ENCODE results near the gene KLHL22.

The KLHL22 gene

GRCh38 chr22:20438678-20439492 is 56.7 kb downstream of the KLHL22 start:
- peak; percentile 34 for DNase-seq (ENCODE audit: low spot score)
- no peak for TF ChIP-seq CTCF (IDR thresholded peaks at IDR 0.05; ENCODE audit: extremely low read depth, insufficient read depth, missing control alignments)
- in situ Hi-C loops (cut with MboI; ENCODE audit: low pct_unique_long_range_greater_than_20kb, low sequenced_read_pairs, unreplicated experiment) = no loop called here

GRCh38 chr22:20438427-20438677 is 57.2 kb downstream of the KLHL22 start:
- DNase-seq (ENCODE audit: low spot score) = no peak
- TF ChIP-seq CTCF (IDR thresholded peaks at IDR 0.05; ENCODE audit: extremely low read depth, insufficient read depth, missing control alignments) = no peak
- in situ Hi-C loops (cut with MboI; ENCODE audit: low pct_unique_long_range_greater_than_20kb, low sequenced_read_pairs, unreplicated experiment) = no loop called here

GRCh38 chr22:20437613-20438426 is 57.8 kb downstream of the KLHL22 start, which contains the start of gene SCARF2:
Gene SCARF2, minus strand, starts transcription at chr22:20437825. Its CDS starts 71 bp downstream, at chr22:20437754.
- TF ChIP-seq CTCF (IDR thresholded peaks at IDR 0.05; ENCODE audit: extremely low read depth, insufficient read depth, missing control alignments) = no peak
- in situ Hi-C loops (cut with MboI; ENCODE audit: low pct_unique_long_range_greater_than_20kb, low sequenced_read_pairs, unreplicated experiment) = no loop called here
- DNase-seq (ENCODE audit: low spot score) = peak; percentile 61

- no peak for TF ChIP-seq CTCF (IDR thresholded peaks at IDR 0.05; ENCODE audit: extremely low read depth, insufficient read depth, missing control alignments)
- in situ Hi-C loops (cut with MboI; ENCODE audit: low pct_unique_long_range_greater_than_20kb, low sequenced_read_pairs, unreplicated experiment) = no loop called here
- peak; percentile 54 for DNase-seq (ENCODE audit: low spot score)
Measured at GRCh38 chr22:20436768-20437612, 58.6 kb downstream of the KLHL22 start.

GRCh38 chr22:20436307-20436767 is 59.3 kb downstream of the KLHL22 start:
- TF ChIP-seq CTCF (IDR thresholded peaks at IDR 0.05; ENCODE audit: extremely low read depth, insufficient read depth, missing control alignments) = no peak
- DNase-seq (ENCODE audit: low spot score) = peak; percentile 23

More at GRCh38 chr22:20436307-20436767, 59.3 kb downstream of the KLHL22 start:
- in situ Hi-C loops (cut with MboI; ENCODE audit: low pct_unique_long_range_greater_than_20kb, low sequenced_read_pairs, unreplicated experiment) = no loop called here

Data from GM13977 (cell line).